ENCODE results near the gene PLAU. TPM values are rescaled to one million over a fixed set of nuclear protein-coding genes. Genes with fewer than 3 reads are reported as not detected.
"Not testable (repeated sequence)": the region's sequence is repeated elsewhere in the genome, so short reads cannot be mapped to it uniquely, and the experiment has no call there.

Gene PLAU
- total RNA-seq, 1 donor from 2014 or later, result 90.2 TPM

DNA sequence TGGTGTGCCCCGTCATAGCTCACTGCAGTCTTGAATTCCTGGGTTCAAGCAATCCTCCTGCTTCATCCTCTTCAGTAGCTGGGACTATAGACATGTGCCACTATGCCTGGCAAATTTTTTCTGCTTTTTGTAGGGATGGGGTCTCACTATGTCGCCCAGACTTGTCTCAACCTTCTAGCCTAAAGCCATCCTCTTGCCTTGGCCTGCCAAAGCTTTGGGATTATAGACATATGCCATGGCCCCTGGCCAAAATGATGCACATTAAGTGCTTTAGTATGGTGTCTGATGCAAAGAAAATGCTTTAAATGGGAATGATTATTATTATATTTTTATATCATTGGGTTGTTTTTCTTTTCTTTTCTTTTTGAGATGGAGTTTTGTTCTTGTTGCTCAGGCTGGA, 53.8 kb downstream of the PLAU start:
- H3K4me1 Mint-ChIP-seq (ENCODE audit: low read depth, unreplicated experiment), result peaks cover 28% of the 10 kb centered on the region

DNA sequence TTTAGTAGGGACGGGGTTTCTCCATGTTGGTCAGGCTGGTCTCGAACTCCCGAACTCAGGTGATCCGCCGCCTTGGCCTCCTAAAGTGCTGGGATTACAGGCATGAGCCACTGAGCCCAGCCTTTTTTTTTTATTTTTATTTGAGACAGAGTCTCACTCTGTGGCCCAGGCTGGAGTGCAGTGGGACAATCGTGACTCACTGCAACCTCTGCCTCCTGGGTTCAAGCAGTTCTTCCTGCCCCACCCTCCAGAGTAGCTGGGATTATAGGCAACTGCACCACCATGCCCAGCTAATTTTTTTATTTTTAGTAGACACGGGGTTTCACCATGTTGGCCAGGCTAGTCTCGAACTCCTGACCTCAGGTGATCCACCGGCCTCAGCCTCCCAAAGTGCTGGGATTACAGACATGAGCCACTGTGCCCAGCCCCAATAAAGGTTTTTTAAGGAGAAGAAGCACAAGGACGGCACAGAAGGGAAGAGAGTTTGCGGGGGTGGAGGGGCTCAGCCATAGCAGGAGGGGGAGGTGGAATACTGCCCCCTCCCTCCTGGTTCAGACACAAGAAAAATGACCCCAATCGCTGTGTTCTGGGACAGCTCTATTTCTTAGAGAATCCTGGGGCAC, 54.4 kb downstream of the PLAU start:
- Histone ChIP-seq H3K4me1 (ENCODE audit: insufficient read depth, low read length) (peaks cover 33% of the 10 kb centered on the region), H3K4me2 (ENCODE audit: low read length) (peak overlapping the region; percentile 78), H3K27ac (ENCODE audit: low read depth, low read length) (peak overlapping the region; percentile 73), H3K9ac (ENCODE audit: low read length) (peak overlapping the region; percentile 53), H2AFZ (ENCODE audit: low read depth, low read length) (peak overlapping the region; percentile 71)
- not testable (repeated sequence) for H4K20me1 ChIP-seq (ENCODE audit: insufficient read depth, low read length); H3K36me3 Mint-ChIP-seq (ENCODE audit: low read depth, unreplicated experiment); H3K4me3 ChIP-seq (ENCODE audit: insufficient read depth, low read depth, low read length); FAIRE-seq; H3K4me3 Mint-ChIP-seq (ENCODE audit: unreplicated experiment); H3K36me3 ChIP-seq (ENCODE audit: insufficient read depth, low read length); H3K27me3 ChIP-seq (ENCODE audit: insufficient read depth, low read length); H3K27me3 Mint-ChIP-seq (ENCODE audit: low read depth, unreplicated experiment); DNase-seq (ENCODE audit: low read depth); H3K79me2 ChIP-seq (ENCODE audit: insufficient read depth, low read length); H3K9me3 ChIP-seq (ENCODE audit: insufficient read depth, low read depth, low read length); H3K9me3 Mint-ChIP-seq (ENCODE audit: unreplicated experiment)
- peak overlapping the region; percentile 96 for H3K27ac Mint-ChIP-seq (ENCODE audit: unreplicated experiment)
- H3K4me1 Mint-ChIP-seq (ENCODE audit: low read depth, unreplicated experiment), result peaks cover 26% of the 10 kb centered on the region

More for the DNA sequence above, 53.8 kb downstream of the PLAU start:
- no peaks in the 10 kb centered on the region for H4K20me1 ChIP-seq (ENCODE audit: insufficient read depth, low read length)
- H3K9me3 ChIP-seq (ENCODE audit: insufficient read depth, low read depth, low read length), result no peaks in the 10 kb centered on the region
- peaks cover 33% of the 10 kb centered on the region for H3K4me1 ChIP-seq (ENCODE audit: insufficient read depth, low read length)
- H3K27ac ChIP-seq (ENCODE audit: low read depth, low read length), result no peak overlapping the region
- Mint-ChIP-seq H3K4me3 (ENCODE audit: unreplicated experiment) (no peak overlapping the region), H3K27me3 (ENCODE audit: low read depth, unreplicated experiment) (peaks cover under 1% of the 10 kb centered on the region), H3K36me3 (ENCODE audit: low read depth, unreplicated experiment) (no peaks in the 10 kb centered on the region), H3K9me3 (ENCODE audit: unreplicated experiment) (no peaks in the 10 kb centered on the region), H3K27ac (ENCODE audit: unreplicated experiment) (peak overlapping the region; percentile 26)
- no peak for TF ChIP-seq EZH2 (IDR thresholded peaks at IDR 0.05; ENCODE audit: insufficient read depth, low read length)
- TF ChIP-seq, protein P1, sequence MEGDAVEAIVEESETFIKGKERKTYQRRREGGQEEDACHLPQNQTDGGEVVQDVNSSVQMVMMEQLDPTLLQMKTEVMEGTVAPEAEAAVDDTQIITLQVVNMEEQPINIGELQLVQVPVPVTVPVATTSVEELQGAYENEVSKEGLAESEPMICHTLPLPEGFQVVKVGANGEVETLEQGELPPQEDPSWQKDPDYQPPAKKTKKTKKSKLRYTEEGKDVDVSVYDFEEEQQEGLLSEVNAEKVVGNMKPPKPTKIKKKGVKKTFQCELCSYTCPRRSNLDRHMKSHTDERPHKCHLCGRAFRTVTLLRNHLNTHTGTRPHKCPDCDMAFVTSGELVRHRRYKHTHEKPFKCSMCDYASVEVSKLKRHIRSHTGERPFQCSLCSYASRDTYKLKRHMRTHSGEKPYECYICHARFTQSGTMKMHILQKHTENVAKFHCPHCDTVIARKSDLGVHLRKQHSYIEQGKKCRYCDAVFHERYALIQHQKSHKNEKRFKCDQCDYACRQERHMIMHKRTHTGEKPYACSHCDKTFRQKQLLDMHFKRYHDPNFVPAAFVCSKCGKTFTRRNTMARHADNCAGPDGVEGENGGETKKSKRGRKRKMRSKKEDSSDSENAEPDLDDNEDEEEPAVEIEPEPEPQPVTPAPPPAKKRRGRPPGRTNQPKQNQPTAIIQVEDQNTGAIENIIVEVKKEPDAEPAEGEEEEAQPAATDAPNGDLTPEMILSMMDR (IDR thresholded peaks at IDR 0.05; ENCODE audit: insufficient read depth, low read depth, low read length), result no peak
- no peak overlapping the region for H3K4me3 ChIP-seq (ENCODE audit: insufficient read depth, low read depth, low read length)
- no peaks in the 10 kb centered on the region for H3K36me3 ChIP-seq (ENCODE audit: insufficient read depth, low read length)
- H3K27me3 ChIP-seq (ENCODE audit: insufficient read depth, low read length), result no peaks in the 10 kb centered on the region
- FAIRE-seq, result no peak
- H3K4me2 ChIP-seq (ENCODE audit: low read length), result no peak overlapping the region
- H3K9ac ChIP-seq (ENCODE audit: low read length), result no peak overlapping the region
- DNase-seq (ENCODE audit: low read depth), result no peak
- no peaks in the 10 kb centered on the region for H3K79me2 ChIP-seq (ENCODE audit: insufficient read depth, low read length)
- no peak overlapping the region for H2AFZ ChIP-seq (ENCODE audit: low read depth, low read length)

DNA sequence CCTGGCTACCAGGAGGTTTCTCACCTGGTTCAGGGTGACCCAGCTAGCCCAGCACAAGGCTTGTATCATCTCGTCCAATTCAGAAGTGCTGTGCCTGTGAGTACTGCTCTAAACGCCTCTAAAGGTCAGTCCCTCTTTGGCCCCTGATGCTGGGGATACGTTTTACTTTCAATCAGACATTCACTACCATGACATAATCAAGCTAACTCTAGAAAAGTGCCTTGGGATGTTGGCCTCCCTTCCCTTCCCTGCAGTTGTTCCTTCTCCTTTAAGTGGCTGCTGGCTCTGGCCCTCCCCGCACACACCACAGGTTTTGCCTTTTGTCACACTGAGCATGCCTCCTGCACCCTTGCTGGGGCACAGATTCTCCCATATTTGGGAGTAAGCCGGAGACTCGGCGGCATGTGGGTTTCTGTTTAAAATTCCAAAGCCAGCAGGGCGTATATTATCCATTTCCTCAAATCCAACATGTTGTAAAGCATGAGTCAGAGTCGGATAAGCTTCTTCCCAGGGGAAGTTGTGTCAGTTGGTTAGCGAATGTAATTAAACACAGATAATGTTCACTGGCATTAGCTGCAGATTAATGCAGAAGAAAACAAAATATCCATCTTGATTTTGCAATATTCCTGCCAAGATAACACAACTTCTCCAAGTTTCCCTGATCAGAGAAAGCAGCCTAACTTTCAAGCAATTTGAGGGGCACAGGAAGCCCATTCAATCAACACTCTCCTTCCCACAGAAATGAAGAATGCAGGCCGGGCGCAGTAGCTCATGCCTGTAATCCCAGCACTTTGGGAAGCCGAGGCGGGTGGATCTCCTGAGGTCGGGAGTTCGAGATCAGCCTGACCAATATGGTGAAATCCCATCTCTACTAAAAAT, 55.2 kb downstream of the PLAU start:
- Histone ChIP-seq H3K27ac (ENCODE audit: low read depth, low read length) (peak overlapping the region; percentile 73), H3K36me3 (ENCODE audit: insufficient read depth, low read length) (no peaks in the 10 kb centered on the region), H3K27me3 (ENCODE audit: insufficient read depth, low read length) (no peaks in the 10 kb centered on the region), H3K4me1 (ENCODE audit: insufficient read depth, low read length) (peaks cover 33% of the 10 kb centered on the region), H3K4me2 (ENCODE audit: low read length) (peak overlapping the region; percentile 78), H4K20me1 (ENCODE audit: insufficient read depth, low read length) (no peaks in the 10 kb centered on the region), H3K4me3 (ENCODE audit: insufficient read depth, low read depth, low read length) (no peak overlapping the region), H2AFZ (ENCODE audit: low read depth, low read length) (peak overlapping the region; percentile 71), H3K9me3 (ENCODE audit: insufficient read depth, low read depth, low read length) (no peaks in the 10 kb centered on the region), H3K9ac (ENCODE audit: low read length) (peak overlapping the region; percentile 53), H3K79me2 (ENCODE audit: insufficient read depth, low read length) (no peaks in the 10 kb centered on the region)
- no peaks in the 10 kb centered on the region for H3K9me3 Mint-ChIP-seq (ENCODE audit: unreplicated experiment)
- no peaks in the 10 kb centered on the region for H3K27me3 Mint-ChIP-seq (ENCODE audit: low read depth, unreplicated experiment)
- no peaks in the 10 kb centered on the region for H3K36me3 Mint-ChIP-seq (ENCODE audit: low read depth, unreplicated experiment)
- peaks cover 26% of the 10 kb centered on the region for H3K4me1 Mint-ChIP-seq (ENCODE audit: low read depth, unreplicated experiment)
- peak overlapping the region; percentile 61 for H3K4me3 Mint-ChIP-seq (ENCODE audit: unreplicated experiment)
- FAIRE-seq (peak; percentile 95), DNase-seq (ENCODE audit: low read depth) (peak; percentile 99)
- no peak for TF ChIP-seq EZH2 (IDR thresholded peaks at IDR 0.05; ENCODE audit: insufficient read depth, low read length)
- TF ChIP-seq, protein P1 (IDR thresholded peaks at IDR 0.05; ENCODE audit: insufficient read depth, low read depth, low read length), result no peak
- peak overlapping the region; percentile 96 for H3K27ac Mint-ChIP-seq (ENCODE audit: unreplicated experiment)
